ENCODE measurements around the gene MED15.

DNA sequence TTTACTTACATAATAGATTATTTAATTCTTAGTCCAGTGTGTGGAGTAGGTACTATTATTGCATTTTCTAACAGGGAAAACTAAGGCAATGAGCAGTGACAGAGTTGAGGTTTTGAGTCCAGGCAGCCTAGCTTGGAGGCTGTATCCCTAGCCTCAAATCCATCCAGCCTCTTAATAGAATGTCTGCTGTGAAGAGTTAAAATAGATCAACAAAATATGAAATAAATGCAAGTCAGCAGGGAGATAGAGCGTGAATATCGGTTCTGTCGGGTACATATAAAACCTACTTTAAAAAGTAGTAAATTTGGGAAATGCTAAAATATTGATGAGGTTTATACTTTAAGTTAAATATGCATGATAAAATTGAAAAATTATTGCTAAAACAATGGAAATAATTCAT, 53.3 kb downstream of the MED15 start:
- TF ChIP-seq, protein P1, sequence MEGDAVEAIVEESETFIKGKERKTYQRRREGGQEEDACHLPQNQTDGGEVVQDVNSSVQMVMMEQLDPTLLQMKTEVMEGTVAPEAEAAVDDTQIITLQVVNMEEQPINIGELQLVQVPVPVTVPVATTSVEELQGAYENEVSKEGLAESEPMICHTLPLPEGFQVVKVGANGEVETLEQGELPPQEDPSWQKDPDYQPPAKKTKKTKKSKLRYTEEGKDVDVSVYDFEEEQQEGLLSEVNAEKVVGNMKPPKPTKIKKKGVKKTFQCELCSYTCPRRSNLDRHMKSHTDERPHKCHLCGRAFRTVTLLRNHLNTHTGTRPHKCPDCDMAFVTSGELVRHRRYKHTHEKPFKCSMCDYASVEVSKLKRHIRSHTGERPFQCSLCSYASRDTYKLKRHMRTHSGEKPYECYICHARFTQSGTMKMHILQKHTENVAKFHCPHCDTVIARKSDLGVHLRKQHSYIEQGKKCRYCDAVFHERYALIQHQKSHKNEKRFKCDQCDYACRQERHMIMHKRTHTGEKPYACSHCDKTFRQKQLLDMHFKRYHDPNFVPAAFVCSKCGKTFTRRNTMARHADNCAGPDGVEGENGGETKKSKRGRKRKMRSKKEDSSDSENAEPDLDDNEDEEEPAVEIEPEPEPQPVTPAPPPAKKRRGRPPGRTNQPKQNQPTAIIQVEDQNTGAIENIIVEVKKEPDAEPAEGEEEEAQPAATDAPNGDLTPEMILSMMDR (conservative IDR thresholded peaks at IDR 0.05), result no peak
- no peak for TF ChIP-seq EZH2 (IDR thresholded peaks at IDR 0.05; ENCODE audit: low read depth)

All from PC-9 (cell line).